ENCODE measurements around the gene HCN4. TPM values are rescaled to one million over a fixed set of nuclear protein-coding genes. Genes with fewer than 3 reads are reported as not detected.

Gene HCN4
- total RNA-seq, 2 donors from 2014 or later, result not detected

DNA sequence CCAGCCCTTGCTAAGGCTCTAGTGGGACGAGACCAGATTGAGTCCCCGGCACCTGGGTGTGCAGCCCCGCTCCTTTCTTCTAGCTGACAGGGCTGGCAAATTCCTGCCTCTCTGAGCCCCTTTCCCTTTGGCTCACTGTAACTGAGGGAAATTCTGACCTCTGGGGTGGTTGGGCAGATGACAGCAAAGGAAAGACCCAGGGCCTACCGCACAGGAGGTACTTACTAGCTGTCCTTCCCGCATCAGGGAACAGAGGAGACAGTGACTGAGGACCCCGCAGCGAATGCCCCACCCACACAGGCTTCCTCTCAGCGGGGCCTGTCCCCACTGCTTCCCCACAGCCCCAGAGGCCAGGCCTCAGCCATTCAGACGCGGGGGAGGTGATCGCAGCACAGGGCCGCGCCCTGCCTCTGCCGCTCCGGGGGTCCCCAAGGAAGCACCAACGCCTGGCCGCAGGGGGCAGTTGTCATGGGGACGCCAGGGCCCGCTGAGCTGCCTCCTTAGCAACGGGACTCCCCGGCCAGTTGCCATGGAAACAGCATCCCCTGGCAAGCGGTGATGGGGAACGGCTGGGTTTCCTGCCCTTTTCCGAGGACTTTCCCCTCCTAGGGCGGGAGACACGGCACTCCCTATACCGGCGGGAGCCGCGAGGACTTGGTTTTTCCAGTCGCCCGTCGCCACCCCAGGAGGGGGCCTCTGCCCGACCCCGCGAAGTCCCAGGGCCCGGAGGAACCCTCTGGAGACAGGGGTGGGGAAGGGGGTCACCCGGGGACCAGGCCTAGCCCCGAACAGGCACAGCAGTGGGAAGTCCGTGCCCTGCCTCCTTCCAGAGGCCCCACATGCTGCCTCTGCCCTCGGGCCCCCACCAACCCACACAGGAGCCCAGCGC is 50.1 kb downstream of the HCN4 start:
- no peak for DNase-seq (ENCODE audit: low spot score)
- TF ChIP-seq, protein P1, sequence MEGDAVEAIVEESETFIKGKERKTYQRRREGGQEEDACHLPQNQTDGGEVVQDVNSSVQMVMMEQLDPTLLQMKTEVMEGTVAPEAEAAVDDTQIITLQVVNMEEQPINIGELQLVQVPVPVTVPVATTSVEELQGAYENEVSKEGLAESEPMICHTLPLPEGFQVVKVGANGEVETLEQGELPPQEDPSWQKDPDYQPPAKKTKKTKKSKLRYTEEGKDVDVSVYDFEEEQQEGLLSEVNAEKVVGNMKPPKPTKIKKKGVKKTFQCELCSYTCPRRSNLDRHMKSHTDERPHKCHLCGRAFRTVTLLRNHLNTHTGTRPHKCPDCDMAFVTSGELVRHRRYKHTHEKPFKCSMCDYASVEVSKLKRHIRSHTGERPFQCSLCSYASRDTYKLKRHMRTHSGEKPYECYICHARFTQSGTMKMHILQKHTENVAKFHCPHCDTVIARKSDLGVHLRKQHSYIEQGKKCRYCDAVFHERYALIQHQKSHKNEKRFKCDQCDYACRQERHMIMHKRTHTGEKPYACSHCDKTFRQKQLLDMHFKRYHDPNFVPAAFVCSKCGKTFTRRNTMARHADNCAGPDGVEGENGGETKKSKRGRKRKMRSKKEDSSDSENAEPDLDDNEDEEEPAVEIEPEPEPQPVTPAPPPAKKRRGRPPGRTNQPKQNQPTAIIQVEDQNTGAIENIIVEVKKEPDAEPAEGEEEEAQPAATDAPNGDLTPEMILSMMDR (IDR thresholded peaks at IDR 0.05), result no peak
- Histone ChIP-seq H3K27ac (no peak overlapping the region), H3K36me3 (no peaks in the 10 kb centered on the region), H3K9me3 (no peaks in the 10 kb centered on the region), H3K4me1 (ENCODE audit: control insufficient read depth in 1 of 2, low read depth in 2 of 2) (no peaks in the 10 kb centered on the region), H3K27me3 (replicated peaks; ENCODE audit: insufficient read depth) (no peaks in the 10 kb centered on the region), H3K4me3 (no peak overlapping the region)
- ATAC-seq (ENCODE audit: insufficient number of reproducible peaks, low FRiP score, low read depth), result no peak

DNA sequence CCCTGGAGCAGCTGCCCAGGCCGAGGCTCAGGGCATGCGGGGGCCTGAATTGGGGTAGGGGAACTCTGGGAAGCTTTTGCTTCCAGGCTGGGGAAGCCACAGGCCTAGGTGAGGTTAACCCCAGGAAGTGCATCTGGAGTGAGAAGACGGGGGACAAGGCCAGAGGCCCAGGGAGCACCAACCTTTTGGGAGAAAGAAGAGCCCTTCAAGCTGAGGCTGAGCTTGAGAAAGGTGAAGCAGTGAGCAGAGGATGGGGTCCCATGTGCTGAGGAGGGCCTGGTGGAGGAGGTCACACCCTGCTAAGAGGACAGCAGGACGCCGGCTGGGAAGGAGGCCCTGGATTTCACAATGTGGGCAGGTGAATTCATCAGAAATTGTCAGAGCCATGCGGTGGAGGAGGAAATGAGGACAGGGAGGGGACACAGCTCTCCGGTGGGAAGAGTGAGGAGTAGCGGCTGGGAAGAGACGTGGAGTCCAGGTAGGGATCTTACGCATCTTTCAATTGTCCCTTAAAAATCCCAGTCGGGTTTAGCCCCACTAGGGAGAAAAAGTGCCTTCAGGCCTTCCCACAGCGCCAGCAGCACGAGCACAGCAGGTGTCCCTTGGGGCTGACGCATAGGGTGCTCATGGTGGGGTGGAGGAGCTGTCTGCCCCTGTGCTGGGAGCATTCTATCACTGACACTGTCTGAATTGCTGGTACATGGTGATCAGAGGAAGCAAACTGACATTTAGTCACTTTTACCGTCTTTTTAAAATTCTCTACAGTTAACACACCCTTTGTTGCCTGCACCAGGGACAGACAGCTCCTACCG is 50.9 kb downstream of the HCN4 start:
- H3K9me3 ChIP-seq, result no peaks in the 10 kb centered on the region
- H3K4me1 ChIP-seq (ENCODE audit: control insufficient read depth in 1 of 2, low read depth in 2 of 2), result no peaks in the 10 kb centered on the region
- H3K27ac ChIP-seq, result no peak overlapping the region
- ATAC-seq (ENCODE audit: insufficient number of reproducible peaks, low FRiP score, low read depth) (no peak), DNase-seq (ENCODE audit: low spot score) (no peak)
- TF ChIP-seq, protein P1 (IDR thresholded peaks at IDR 0.05), result no peak
- no peaks in the 10 kb centered on the region for H3K27me3 ChIP-seq (replicated peaks; ENCODE audit: insufficient read depth)
- H3K36me3 ChIP-seq, result no peaks in the 10 kb centered on the region
- H3K4me3 ChIP-seq, result no peak overlapping the region

DNA sequence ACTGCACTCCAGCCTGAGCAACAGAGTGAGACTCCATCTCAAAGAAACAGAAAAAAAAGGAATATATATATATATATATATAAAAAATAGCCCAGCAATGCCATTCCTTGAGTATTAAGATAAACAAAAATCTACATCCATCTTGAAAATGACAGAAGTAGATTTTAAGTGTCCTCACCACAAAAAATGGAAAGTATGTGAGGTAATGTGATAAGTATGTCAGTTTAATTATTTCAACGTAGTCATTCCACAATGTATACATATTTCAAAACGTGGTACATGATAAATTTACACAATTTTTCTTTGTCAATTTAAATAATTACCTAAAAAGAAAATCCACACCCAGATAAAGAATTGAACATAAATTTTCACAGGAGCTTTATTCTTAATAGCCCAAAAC is 54.9 kb downstream of the HCN4 start:
- ATAC-seq (ENCODE audit: insufficient number of reproducible peaks, low FRiP score, low read depth) (no peak), DNase-seq (ENCODE audit: low spot score) (no peak)
- no peak overlapping the region for H3K4me3 ChIP-seq
- no peaks in the 10 kb centered on the region for H3K9me3 ChIP-seq
- no peaks in the 10 kb centered on the region for H3K27me3 ChIP-seq (replicated peaks; ENCODE audit: insufficient read depth)
- H3K36me3 ChIP-seq, result peaks cover 3% of the 10 kb centered on the region
- H3K4me1 ChIP-seq (ENCODE audit: control insufficient read depth in 1 of 2, low read depth in 2 of 2), result no peaks in the 10 kb centered on the region
- no peak overlapping the region for H3K27ac ChIP-seq
- TF ChIP-seq, protein P1 (IDR thresholded peaks at IDR 0.05), result no peak

DNA sequence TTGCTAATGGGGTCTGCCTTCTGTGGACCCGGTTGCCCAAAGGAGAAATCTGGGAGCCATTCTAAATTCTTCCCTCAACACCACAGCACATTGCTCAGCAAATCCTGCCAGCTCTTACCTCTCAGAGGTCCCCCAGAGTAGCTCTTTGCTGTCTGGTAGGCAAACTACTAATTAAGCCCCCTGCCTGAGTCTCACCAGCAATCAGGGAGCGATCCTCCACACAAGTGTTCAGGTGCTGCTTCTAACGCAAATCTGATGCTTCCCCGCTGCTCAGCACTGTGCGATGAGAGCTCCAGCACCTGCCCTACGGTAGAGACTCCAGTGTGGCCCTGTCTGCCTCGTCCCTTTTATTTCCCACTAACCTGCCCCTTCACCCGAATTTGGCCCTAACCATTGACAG is 60.5 kb downstream of the HCN4 start:
- DNase-seq (ENCODE audit: low spot score), result no peak
- Histone ChIP-seq H3K4me3 (no peak overlapping the region), H3K27me3 (replicated peaks; ENCODE audit: insufficient read depth) (no peaks in the 10 kb centered on the region), H3K4me1 (ENCODE audit: control insufficient read depth in 1 of 2, low read depth in 2 of 2) (no peaks in the 10 kb centered on the region), H3K36me3 (peaks cover 9% of the 10 kb centered on the region), H3K27ac (no peak overlapping the region), H3K9me3 (no peaks in the 10 kb centered on the region)
- TF ChIP-seq, protein P1 (IDR thresholded peaks at IDR 0.05), result no peak
- ATAC-seq (ENCODE audit: insufficient number of reproducible peaks, low FRiP score, low read depth), result no peak
